ENCODE results near the gene AADACL3. TPM values are rescaled to one million over a fixed set of nuclear protein-coding genes. Genes with fewer than 3 reads are reported as not detected.
"Not testable (repeated sequence)": the region's sequence is repeated elsewhere in the genome, so short reads cannot be mapped to it uniquely, and the experiment has no call there.

AADACL3 gene
- total and polyA plus RNA-seq, 10 of the 15 experiments (the other 5 are each of a cell fraction or from before 2014, with no cell fraction given), result not detected

- CTCF ChIA-PET, result no interaction called here
- no peak overlapping the region for H3K4me3 ChIP-seq
- H3K9me3 ChIP-seq (replicated peaks; ENCODE audit: control insufficient read depth, insufficient read depth, low read length), result no peaks in the 10 kb centered on the region
These were observed 12.5 kb downstream of the AADACL3 start for GRCh38 chr1:12728391-12728790.

GRCh38 chr1:12730156-12730555, 14.2 kb downstream of the AADACL3 start:
- SMC1A ChIA-PET (ENCODE audit: uncharacterized antibody, unreplicated experiment), result interaction anchor here (1.2 kb wide), 1 partner anchor 14 kb away, joined by 3 read pairs; no protein-coding TSS in a partner anchor
- Histone ChIP-seq H3K36me3 (ENCODE audit: control insufficient read depth in 2 of 2, insufficient read depth in 2 of 2, low read length in 1 of 2) (no peaks in the 10 kb centered on the region), H3K4me2 (ENCODE audit: control insufficient read depth, insufficient read depth) (no peak overlapping the region), H3K9ac (ENCODE audit: control insufficient read depth, insufficient read depth, low read length) (no peak overlapping the region), H3K79me2 (ENCODE audit: control insufficient read depth, insufficient read depth, low read length) (no peaks in the 10 kb centered on the region), H3K27me3 (replicated peaks in 1 of 2; ENCODE audit: control insufficient read depth in 2 of 2, insufficient read depth in 2 of 2, low read length in 1 of 2) (no peaks in the 10 kb centered on the region), H3K9me3 (replicated peaks; ENCODE audit: control insufficient read depth, insufficient read depth, low read length) (no peaks in the 10 kb centered on the region), H3K4me3 (no peak overlapping the region), H2AFZ (ENCODE audit: control insufficient read depth, low read depth, low read length) (no peak overlapping the region), H3K27ac (ENCODE audit: control insufficient read depth, insufficient read depth) (no peak overlapping the region), H3K4me1 (ENCODE audit: control insufficient read depth, insufficient read depth, low read length) (no peaks in the 10 kb centered on the region), H4K20me1 (ENCODE audit: control insufficient read depth, insufficient read depth) (no peaks in the 10 kb centered on the region)
- WGBS (ENCODE audit: insufficient coverage, insufficient replicate concordance, low lambda C conversion rate, missing lambda C conversion rate), result 0% methylated on average over 1 of the region's 1 CpG
- POLR2A ChIA-PET, result no interaction called here
- RAD21 ChIA-PET (ENCODE audit: unreplicated experiment), result no interaction called here
- intact Hi-C loops (cut with micrococcal nuclease; ENCODE audit: unreplicated experiment), result no loop called here
- CTCF ChIA-PET, result no interaction called here
- in situ Hi-C loops (cut with MboI), result no loop called here
- ATAC-seq (no peak), DNase-seq (ENCODE audit: low read depth, low spot score) (no peak), FAIRE-seq (no peak)
- TF ChIP-seq, protein P1, sequence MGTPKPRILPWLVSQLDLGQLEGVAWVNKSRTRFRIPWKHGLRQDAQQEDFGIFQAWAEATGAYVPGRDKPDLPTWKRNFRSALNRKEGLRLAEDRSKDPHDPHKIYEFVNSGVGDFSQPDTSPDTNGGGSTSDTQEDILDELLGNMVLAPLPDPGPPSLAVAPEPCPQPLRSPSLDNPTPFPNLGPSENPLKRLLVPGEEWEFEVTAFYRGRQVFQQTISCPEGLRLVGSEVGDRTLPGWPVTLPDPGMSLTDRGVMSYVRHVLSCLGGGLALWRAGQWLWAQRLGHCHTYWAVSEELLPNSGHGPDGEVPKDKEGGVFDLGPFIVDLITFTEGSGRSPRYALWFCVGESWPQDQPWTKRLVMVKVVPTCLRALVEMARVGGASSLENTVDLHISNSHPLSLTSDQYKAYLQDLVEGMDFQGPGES (IDR thresholded peaks at IDR 0.05), result no peak
- TF ChIP-seq, protein P2, sequence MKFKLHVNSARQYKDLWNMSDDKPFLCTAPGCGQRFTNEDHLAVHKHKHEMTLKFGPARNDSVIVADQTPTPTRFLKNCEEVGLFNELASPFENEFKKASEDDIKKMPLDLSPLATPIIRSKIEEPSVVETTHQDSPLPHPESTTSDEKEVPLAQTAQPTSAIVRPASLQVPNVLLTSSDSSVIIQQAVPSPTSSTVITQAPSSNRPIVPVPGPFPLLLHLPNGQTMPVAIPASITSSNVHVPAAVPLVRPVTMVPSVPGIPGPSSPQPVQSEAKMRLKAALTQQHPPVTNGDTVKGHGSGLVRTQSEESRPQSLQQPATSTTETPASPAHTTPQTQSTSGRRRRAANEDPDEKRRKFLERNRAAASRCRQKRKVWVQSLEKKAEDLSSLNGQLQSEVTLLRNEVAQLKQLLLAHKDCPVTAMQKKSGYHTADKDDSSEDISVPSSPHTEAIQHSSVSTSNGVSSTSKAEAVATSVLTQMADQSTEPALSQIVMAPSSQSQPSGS (IDR thresholded peaks at IDR 0.05; ENCODE audit: low read length), result no peak
- TF ChIP-seq PAX5 (IDR thresholded peaks at IDR 0.05; ENCODE audit: borderline replicate concordance, low read depth, low read length) (no peak), NFYB (IDR thresholded peaks at IDR 0.05; ENCODE audit: insufficient read depth, low read depth, low read length) (no peak)
- BruUV-seq (replicated peaks), result no TSS peak

More at GRCh38 chr1:12728391-12728790, 12.5 kb downstream of the AADACL3 start:
- Histone ChIP-seq H3K9ac (ENCODE audit: control insufficient read depth, insufficient read depth, low read length) (no peak overlapping the region), H3K36me3 (ENCODE audit: control insufficient read depth in 2 of 2, insufficient read depth in 2 of 2, low read length in 1 of 2) (no peaks in the 10 kb centered on the region), H3K79me2 (ENCODE audit: control insufficient read depth, insufficient read depth, low read length) (no peaks in the 10 kb centered on the region), H3K4me2 (ENCODE audit: control insufficient read depth, insufficient read depth) (no peak overlapping the region), H4K20me1 (ENCODE audit: control insufficient read depth, insufficient read depth) (no peaks in the 10 kb centered on the region), H2AFZ (ENCODE audit: control insufficient read depth, low read depth, low read length) (no peak overlapping the region), H3K4me1 (ENCODE audit: control insufficient read depth, insufficient read depth, low read length) (no peaks in the 10 kb centered on the region), H3K27ac (ENCODE audit: control insufficient read depth, insufficient read depth) (no peak overlapping the region), H3K27me3 (replicated peaks in 1 of 2; ENCODE audit: control insufficient read depth in 2 of 2, insufficient read depth in 2 of 2, low read length in 1 of 2) (no peaks in the 10 kb centered on the region)
- intact Hi-C loops (cut with micrococcal nuclease; ENCODE audit: unreplicated experiment), result no loop called here
- FAIRE-seq, result no peak
- no peak for ATAC-seq
- 21% methylated on average over 2 of the region's 2 CpGs for WGBS (ENCODE audit: insufficient coverage, insufficient replicate concordance, low lambda C conversion rate, missing lambda C conversion rate)
- BruUV-seq (replicated peaks), result no TSS peak
- in situ Hi-C loops (cut with MboI), result no loop called here
- RAD21 ChIA-PET (ENCODE audit: unreplicated experiment), result no interaction called here
- POLR2A ChIA-PET, result no interaction called here
- no peak for DNase-seq (ENCODE audit: low read depth, low spot score)
- SMC1A ChIA-PET (ENCODE audit: uncharacterized antibody, unreplicated experiment), result no interaction called here
- TF ChIP-seq TARDBP (IDR thresholded peaks at IDR 0.05; ENCODE audit: borderline replicate concordance) (no peak), JUND (IDR thresholded peaks at IDR 0.05; ENCODE audit: low read depth, low read length) (no peak), NR2C2 (IDR thresholded peaks at IDR 0.05; ENCODE audit: borderline replicate concordance, control insufficient read depth, insufficient read length, low read depth) (no peak), CBX3 (IDR thresholded peaks at IDR 0.05; ENCODE audit: borderline replicate concordance, low read depth) (no peak), RFX5 (IDR thresholded peaks at IDR 0.05; ENCODE audit: low read depth, low read length) (no peak)

GRCh38 chr1:12731084-12731483, 15.2 kb downstream of the AADACL3 start:
- CTCF ChIA-PET, result not testable (repeated sequence)
- WGBS (ENCODE audit: insufficient coverage, insufficient replicate concordance, low lambda C conversion rate, missing lambda C conversion rate), result 0% methylated on average over 2 of the region's 2 CpGs

More at GRCh38 chr1:12731084-12731483, 15.2 kb downstream of the AADACL3 start:
- BruUV-seq (replicated peaks); H3K4me3 ChIP-seq; H4K20me1 ChIP-seq (ENCODE audit: control insufficient read depth, insufficient read depth); H3K27ac ChIP-seq (ENCODE audit: control insufficient read depth, insufficient read depth); SMC1A ChIA-PET (ENCODE audit: uncharacterized antibody, unreplicated experiment); POLR2A ChIA-PET; H3K4me2 ChIP-seq (ENCODE audit: control insufficient read depth, insufficient read depth); H2AFZ ChIP-seq (ENCODE audit: control insufficient read depth, low read depth, low read length); FAIRE-seq; DNase-seq (ENCODE audit: low read depth, low spot score); H3K9ac ChIP-seq (ENCODE audit: control insufficient read depth, insufficient read depth, low read length); H3K79me2 ChIP-seq (ENCODE audit: control insufficient read depth, insufficient read depth, low read length); in situ Hi-C loops (cut with MboI); H3K4me1 ChIP-seq (ENCODE audit: control insufficient read depth, insufficient read depth, low read length); intact Hi-C loops (cut with micrococcal nuclease; ENCODE audit: unreplicated experiment); H3K9me3 ChIP-seq (replicated peaks; ENCODE audit: control insufficient read depth, insufficient read depth, low read length); RAD21 ChIA-PET (ENCODE audit: unreplicated experiment); H3K36me3 ChIP-seq (ENCODE audit: control insufficient read depth in 2 of 2, insufficient read depth in 2 of 2, low read length in 1 of 2); H3K27me3 ChIP-seq (replicated peaks in 1 of 2; ENCODE audit: control insufficient read depth in 2 of 2, insufficient read depth in 2 of 2, low read length in 1 of 2); ATAC-seq: not testable (repeated sequence)

All from GM12878 (cell line).